GM04504 (cell line): ENCODE results near the gene MARS2.
"Not testable (repeated sequence)": the region's sequence is repeated elsewhere in the genome, so short reads cannot be mapped to it uniquely, and the experiment has no call there.

Source experiments
- DNase-seq: peaks from one replicate; pipeline ENCODE4 v3.0.0-alpha.2; 2012; ENCODE audit warnings: low read depth

Gene MARS2

GRCh38 chr2:197705121-197705911 lies at the start of gene MARS2:
TSS of gene MARS2 (plus strand) at chr2:197705369. CDS start at chr2:197705406, 37 bp downstream.
- peak; percentile 81 for DNase-seq

- DNase-seq = no peak
Measured at GRCh38 chr2:197657562-197657961, 47.6 kb upstream of the MARS2 start.

GRCh38 chr2:197661626-197662025 lies 43.5 kb upstream of the MARS2 start:
- DNase-seq = no peak

GRCh38 chr2:197666277-197666676 lies 38.9 kb upstream of the MARS2 start:
- DNase-seq = no peak

GRCh38 chr2:197668296-197668695 lies 36.9 kb upstream of the MARS2 start:
- DNase-seq = no peak

- no peak for DNase-seq
Measured at GRCh38 chr2:197669077-197669476, 36.1 kb upstream of the MARS2 start.

- DNase-seq = no peak
Measured at GRCh38 chr2:197672371-197672893, 32.7 kb upstream of the MARS2 start.

- no peak for DNase-seq
Measured at GRCh38 chr2:197673106-197673505, 32.1 kb upstream of the MARS2 start.

GRCh38 chr2:197673606-197674005 lies 31.6 kb upstream of the MARS2 start:
- no peak for DNase-seq

GRCh38 chr2:197674060-197674459 lies 31.1 kb upstream of the MARS2 start:
- DNase-seq = no peak

GRCh38 chr2:197674591-197674990 lies 30.6 kb upstream of the MARS2 start:
- no peak for DNase-seq

GRCh38 chr2:197675246-197675645 lies 29.9 kb upstream of the MARS2 start, which contains the start of gene RFTN2:
TSS of gene RFTN2 (minus strand) at chr2:197675587. CDS start at chr2:197675458, 129 bp downstream.
- no peak for DNase-seq

GRCh38 chr2:197675711-197676188 lies 29.4 kb upstream of the MARS2 start:
- DNase-seq = peak; percentile 33

GRCh38 chr2:197677056-197677455 lies 28.1 kb upstream of the MARS2 start:
- DNase-seq = no peak

- DNase-seq = no peak
Measured at GRCh38 chr2:197677483-197677882, 27.7 kb upstream of the MARS2 start.

GRCh38 chr2:197695206-197695605 lies 10.0 kb upstream of the MARS2 start:
- DNase-seq = not testable (repeated sequence)

GRCh38 chr2:197695971-197696370 lies 9.2 kb upstream of the MARS2 start:
- DNase-seq = not testable (repeated sequence)

GRCh38 chr2:197696571-197696970 lies 8.6 kb upstream of the MARS2 start:
- not testable (repeated sequence) for DNase-seq

GRCh38 chr2:197699724-197700123 lies 5.4 kb upstream of the MARS2 start:
- not testable (repeated sequence) for DNase-seq

GRCh38 chr2:197700960-197701359 lies 4.2 kb upstream of the MARS2 start:
- DNase-seq = no peak

- no peak for DNase-seq
Measured at GRCh38 chr2:197704434-197705120, 592 bp upstream of the MARS2 start.

- no peak for DNase-seq
Measured at GRCh38 chr2:197705912-197706838, 1.0 kb downstream of the MARS2 start.
